SK-N-SH (cell line): ENCODE data around the gene BCAM. TPM values are rescaled to one million over a fixed set of nuclear protein-coding genes. Genes with fewer than 3 reads are reported as not detected.

ENCODE experiments used
- CTCF ChIA-PET: fragments of 300-600, 350-600 bp; formaldehyde crosslinking; extraction: SDS; loops from one replicate; lab custom pipeline; 2021; lab: Yijun Ruan, JAX
- POLR2A ChIA-PET: fragments of 350-600 bp; sonication (Branson Sonifier 250); formaldehyde crosslinking; extraction: SDS; loops from one replicate; lab custom pipeline; 2020; ENCODE audit warnings: antibody characterized with exemption, inconsistent platforms; lab: Yijun Ruan, JAX
- DNase-seq: peaks from one replicate; pipeline ENCODE4 v3.0.0; 2012
- H2AFZ ChIP-seq: fragments of 200-600 bp; sonication (generic); 2 replicates; pipeline ENCODE4 v1.8.1; 2016; ENCODE audit warnings: antibody characterized with exemption, mild to moderate bottlenecking, low read depth
- H3F3A ChIP-seq: fragments of 200-600 bp; sonication (generic); replicated peaks from 2 replicates; pipeline ENCODE3; 2016; ENCODE audit warnings: antibody characterized with exemption, mild to moderate bottlenecking; ENCODE audit not compliant: insufficient read depth
- H3K27ac ChIP-seq, 2 experiments: fragments of 200-500 bp in 1 of 2; fragments of 200-600 bp in 1 of 2; sonication (Bioruptor generic) in 1 of 2; sonication (generic), shearing (Covaris generic) in 1 of 2; 2 replicates each; pipeline versions ENCODE4 v1.5.1 to v1.6.1; 2014 to 2016; ENCODE audit warnings: low read depth in 2 of 2, inconsistent platforms in 1 of 2, low read length in 1 of 2, mild to moderate bottlenecking in 1 of 2, mixed read lengths in 1 of 2
- H3K27me3 ChIP-seq: fragments of 200-600 bp; sonication (generic), shearing (Covaris generic); 2 replicates; pipeline ENCODE4 v1.6.1; 2016; ENCODE audit warnings: mixed run types; ENCODE audit not compliant: insufficient read depth
- H3K36me3 ChIP-seq, 2 experiments: fragments of 200-500 bp in 1 of 2; fragments of 200-600 bp in 1 of 2; sonication (Bioruptor generic) in 1 of 2; sonication (generic) in 1 of 2; replicated peaks in 1 of 2; 2 replicates each; pipeline versions ENCODE3 to v1.5.1; 2014 to 2016; ENCODE audit warnings: low read length in 1 of 2, mild to moderate bottlenecking in 1 of 2; ENCODE audit not compliant: insufficient read depth in 2 of 2, control insufficient read depth in 1 of 2
- H3K4me1 ChIP-seq, 2 experiments: fragments of 200-500 bp in 1 of 2; fragments of 200-600 bp in 1 of 2; sonication (Bioruptor generic) in 1 of 2; sonication (generic), shearing (Covaris generic) in 1 of 2; 2 replicates each; pipeline versions ENCODE4 v1.5.1 to v1.6.1; 2014 to 2016; ENCODE audit warnings: low read depth in 1 of 2, low read length in 1 of 2, mixed run types in 1 of 2; ENCODE audit not compliant: insufficient read depth in 2 of 2, control insufficient read depth in 1 of 2
- H3K4me2 ChIP-seq: fragments of 200-600 bp; sonication (generic), shearing (Covaris generic); 2 replicates; pipeline ENCODE4 v1.6.1; 2017; ENCODE audit warnings: mixed run types
- H3K4me3 ChIP-seq, 2 experiments: fragments of 200-500 bp in 1 of 2; fragments of 200-600 bp in 1 of 2; sonication (Bioruptor generic) in 1 of 2; sonication (generic), shearing (Covaris generic) in 1 of 2; 2 replicates each; pipeline versions ENCODE4 v1.5.1 to v1.8.1; 2014 to 2016; ENCODE audit warnings: low read depth in 2 of 2, inconsistent platforms in 1 of 2, low read length in 1 of 2, mild to moderate bottlenecking in 1 of 2, mixed read lengths in 1 of 2, moderate library complexity in 1 of 2
- H3K79me2 ChIP-seq: fragments of 200-600 bp; sonication (generic); 2 replicates; pipeline ENCODE4 v1.8.1; 2017; ENCODE audit warnings: mild to moderate bottlenecking; ENCODE audit not compliant: insufficient read depth
- H3K9ac ChIP-seq: fragments of 200-600 bp; sonication (generic); 2 replicates; pipeline ENCODE4 v1.6.1; 2017; ENCODE audit warnings: mixed run types
- H3K9me2 ChIP-seq: fragments of 200-600 bp; sonication (generic); 2 replicates; pipeline ENCODE4 v1.6.1; 2017; ENCODE audit warnings: mixed run types
- H3K9me3 ChIP-seq: fragments of 200-600 bp; sonication (generic); 2 replicates; pipeline ENCODE4 v1.6.1; 2017; ENCODE audit warnings: mixed run types, mild to moderate bottlenecking, moderate library complexity
- H4K20me1 ChIP-seq: fragments of 200-600 bp; sonication (generic); 2 replicates; pipeline ENCODE4 v1.6.1; 2017; ENCODE audit warnings: mild to moderate bottlenecking, mixed run types; ENCODE audit not compliant: insufficient read depth
- CTCF ChIP-seq: fragments of 200-600 bp; sonication (generic); IDR thresholded peaks from 2 replicates; pipeline ENCODE4 v1.6.1; 2017; ENCODE audit warnings: antibody characterized with exemption, mild to moderate bottlenecking, moderate library complexity
- EP300 ChIP-seq, 2 experiments: IDR thresholded peaks; 2 replicates each; pipeline versions ENCODE4 v1.4.0 to v1.6.1; 2012; ENCODE audit warnings: borderline replicate concordance in 1 of 2, low read depth in 1 of 2, low read length in 1 of 2
- FOXJ3 ChIP-seq: sonication (generic); formaldehyde crosslinking; IDR thresholded peaks from 2 replicates; pipeline ENCODE4 v1.5.1; 2020; ENCODE audit warnings: mild to moderate bottlenecking, missing genetic modification reagents
- FOXM1 ChIP-seq: IDR thresholded peaks from 2 replicates; pipeline ENCODE4 v1.4.0; 2012; ENCODE audit warnings: low read depth, mild to moderate bottlenecking
- GATA2 ChIP-seq: sonication (generic); formaldehyde crosslinking; IDR thresholded peaks from 2 replicates; pipeline ENCODE4 v1.5.0; 2020; ENCODE audit warnings: mild to moderate bottlenecking, missing genetic modification reagents
- JUND ChIP-seq: IDR thresholded peaks from 2 replicates; pipeline ENCODE4 v1.4.0; 2012
- MXI1 ChIP-seq: IDR thresholded peaks from 2 replicates; pipeline ENCODE4 v1.6.1; 2012; ENCODE audit warnings: mild to moderate bottlenecking, low read depth, low read length, improper control_type of control experiment
- NRF1 ChIP-seq: IDR thresholded peaks from 2 replicates; pipeline ENCODE4 v1.6.1; 2012; ENCODE audit warnings: low read depth, mild to moderate bottlenecking, low read length
- PBX3 ChIP-seq: IDR thresholded peaks from 2 replicates; pipeline ENCODE4; 2012
- SIN3A ChIP-seq: IDR thresholded peaks from 2 replicates; pipeline ENCODE4 v1.6.1; 2012; ENCODE audit warnings: low read depth, mild to moderate bottlenecking, low read length, moderate library complexity, borderline replicate concordance
- TAF1 ChIP-seq: IDR thresholded peaks from 2 replicates; pipeline ENCODE4 v1.6.1; 2012; ENCODE audit warnings: low read depth, mild to moderate bottlenecking, low read length, moderate library complexity, borderline replicate concordance
- TCF12 ChIP-seq: IDR thresholded peaks from 2 replicates; pipeline ENCODE4 v1.4.0; 2012
- TEAD4 ChIP-seq: IDR thresholded peaks from 2 replicates; pipeline ENCODE4 v1.4.0; 2012; ENCODE audit warnings: mild to moderate bottlenecking, borderline replicate concordance; ENCODE audit not compliant: insufficient read depth
- USF2 ChIP-seq: fragments of 150-350 bp; IDR thresholded peaks from 2 replicates; pipeline ENCODE4 v1.6.1; 2017; ENCODE audit warnings: antibody characterized with exemption, low read length, low read depth, borderline replicate concordance
- YY1 ChIP-seq: IDR thresholded peaks from 2 replicates; pipeline ENCODE4 v1.4.0; 2012; ENCODE audit warnings: low read depth, mild to moderate bottlenecking
- ZBTB33 ChIP-seq: IDR thresholded peaks from 2 replicates; pipeline ENCODE4 v1.4.0; 2012; ENCODE audit warnings: low read depth, borderline replicate concordance
- WGBS: methylation state at CpG from one replicate; pipeline ENCODE4 v1.1.6; 2017; ENCODE audit warnings: low lambda C conversion rate; 5-methylcytosine and 5-hydroxymethylcytosine counted together
- polyA plus RNA-seq, 3 experiments: library from polyadenylated mRNA; depleted of rRNA; stranded (reverse); fragments of >200 nt; gene quantifications; 2 replicates each; pipeline ENCODE4 v1.2.3, GENCODE V29; 2012

The BCAM gene
- polyA plus RNA-seq, 1 of the 3 experiments (the other 2 are of a cell fraction) = 34.0 TPM

- TF ChIP-seq PBX3 = no peak
- TF ChIP-seq TCF12 = no peak
- no peak for TF ChIP-seq JUND
- TF ChIP-seq ZBTB33 = no peak
- no peak for TF ChIP-seq YY1
- TF ChIP-seq MXI1 = no peak
Observed at GRCh38 chr19:44803442-44804428, 5.2 kb upstream of the BCAM start (continued).

- H3K79me2 ChIP-seq = no peaks in the 10 kb centered on the region
- ChIA-PET CTCF (interaction anchor here (1.0 to 9.3 kb wide), 6 partner anchors 8 to 117 kb away, joined by 3 to 70 read pairs (median 10); no protein-coding TSS in a partner anchor), POLR2A (no interaction called here)
- peaks cover 51% of the 10 kb centered on the region for H3K27me3 ChIP-seq
- no peak overlapping the region for H3K4me3 ChIP-seq
- no peak for DNase-seq
- no peak overlapping the region for H3K4me2 ChIP-seq
- H3K4me1 ChIP-seq = peaks cover 8 to 13% of the 10 kb centered on the region in 2 experiments; a peak in 2 of 4 replicates
- H3F3A ChIP-seq = peaks cover 8% of the 10 kb centered on the region
- H4K20me1 ChIP-seq = no peaks in the 10 kb centered on the region
- H3K36me3 ChIP-seq = no peaks in the 10 kb centered on the region
- no peak overlapping the region for H3K9ac ChIP-seq
- TF ChIP-seq FOXM1 (no peak), TEAD4 (no peak), TCF12 (no peak), USF2 (no peak), FOXJ3 (CRISPR knock-in tag) (no peak), EP300 (IDR thresholded peaks at IDR 0.05; ENCODE audit: borderline replicate concordance in 1 of 2, low read depth in 1 of 2, low read length in 1 of 2) (no peak), JUND (no peak), MXI1 (no peak), TAF1 (no peak), SIN3A (no peak), ZBTB33 (no peak), GATA2 (no peak), CTCF (no peak), NRF1 (no peak)
- no peak overlapping the region for H3K27ac ChIP-seq
- 39% methylated on average over 7 of the region's 7 CpGs for WGBS
- no peak overlapping the region for H2AFZ ChIP-seq
- H3K9me2 ChIP-seq = no peaks in the 10 kb centered on the region
- no peaks in the 10 kb centered on the region for H3K9me3 ChIP-seq
Observed at GRCh38 chr19:44806291-44806690, 2.6 kb upstream of the BCAM start.
